ENCODE results near the gene PIGR. TPM values are rescaled to one million over a fixed set of nuclear protein-coding genes. Genes with fewer than 3 reads are reported as not detected.

Gene PIGR
- total and polyA plus RNA-seq, 10 of the 15 experiments (the other 5 are each of a cell fraction or from before 2014, with no cell fraction given), result 0.96 to 7.6 (median 1.8) TPM

- DNase-seq (ENCODE audit: low read depth, low spot score), result no peak
- Histone ChIP-seq H3K27me3 (replicated peaks in 1 of 2; ENCODE audit: control insufficient read depth in 2 of 2, insufficient read depth in 2 of 2, low read length in 1 of 2) (no peaks in the 10 kb centered on the region), H3K27ac (ENCODE audit: control insufficient read depth, insufficient read depth) (no peak overlapping the region), H3K4me2 (ENCODE audit: control insufficient read depth, insufficient read depth) (peak overlapping the region; percentile 20; the same call in 1 of the 2 replicates), H4K20me1 (ENCODE audit: control insufficient read depth, insufficient read depth) (no peaks in the 10 kb centered on the region), H3K9me3 (replicated peaks; ENCODE audit: control insufficient read depth, insufficient read depth, low read length) (peaks cover 4% of the 10 kb centered on the region; the same call in 2 of the 3 replicates), H3K4me3 (no peak overlapping the region), H3K4me1 (ENCODE audit: control insufficient read depth, insufficient read depth, low read length) (peaks cover 58% of the 10 kb centered on the region), H3K9ac (ENCODE audit: control insufficient read depth, insufficient read depth, low read length) (no peak overlapping the region), H2AFZ (ENCODE audit: control insufficient read depth, low read depth, low read length) (no peak overlapping the region), H3K79me2 (ENCODE audit: control insufficient read depth, insufficient read depth, low read length) (no peaks in the 10 kb centered on the region), H3K36me3 (ENCODE audit: control insufficient read depth in 2 of 2, insufficient read depth in 2 of 2, low read length in 1 of 2) (no peaks in the 10 kb centered on the region)
- in situ Hi-C loops (cut with MboI) (no loop called here), intact Hi-C loops (cut with micrococcal nuclease; ENCODE audit: unreplicated experiment) (no loop called here)
- FAIRE-seq, result no peak
- 74% methylated on average over 4 of the region's 4 CpGs for WGBS (ENCODE audit: insufficient coverage, insufficient replicate concordance, low lambda C conversion rate, missing lambda C conversion rate)
- ATAC-seq, result peak; percentile 12; the same call in 1 of the 3 replicates
- CTCF ChIA-PET, result interaction anchor here (0.6 to 9.4 kb wide), 13 partner anchors 11 to 143 kb away, joined by 3 to 61 read pairs (median 4); no protein-coding TSS in a partner anchor
- TF ChIP-seq KDM1A (IDR thresholded peaks at IDR 0.05; ENCODE audit: borderline replicate concordance) (no peak), ATF2 (IDR thresholded peaks at IDR 0.05; ENCODE audit: low read length) (no peak), RFX5 (IDR thresholded peaks at IDR 0.05; ENCODE audit: low read depth, low read length) (no peak), IRF3 (IDR thresholded peaks at IDR 0.05) (no peak), POU2F2 (IDR thresholded peaks at IDR 0.05; ENCODE audit: borderline replicate concordance, low read depth, low read length) (no peak), ZNF274 (IDR thresholded peaks at IDR 0.05; ENCODE audit: insufficient read depth, insufficient read length) (no peak), STAT1 (conservative IDR thresholded peaks at IDR 0.05) (no peak), MAX (IDR thresholded peaks at IDR 0.05; ENCODE audit: low read depth, low read length) (no peak), ATF7 (IDR thresholded peaks at IDR 0.05; ENCODE audit: low read depth) (no peak), RBBP5 (conservative IDR thresholded peaks at IDR 0.05) (no peak), NFYB (IDR thresholded peaks at IDR 0.05; ENCODE audit: insufficient read depth, low read depth, low read length) (no peak), RCOR1 (conservative IDR thresholded peaks at IDR 0.05; ENCODE audit: low read depth, low read length) (no peak), RUNX3 (IDR thresholded peaks at IDR 0.05; ENCODE audit: low read length) (no peak), IKZF1 (conservative IDR thresholded peaks at IDR 0.05) (no peak), MXI1 (IDR thresholded peaks at IDR 0.05; ENCODE audit: low read depth, low read length) (no peak), CEBPB (IDR thresholded peaks at IDR 0.05; ENCODE audit: borderline replicate concordance in 1 of 2, low read depth in 2 of 2, low read length in 2 of 2) (no peak), MEF2A (IDR thresholded peaks at IDR 0.05; ENCODE audit: insufficient read depth, low read depth, low read length) (no peak), CBX3 (IDR thresholded peaks at IDR 0.05; ENCODE audit: borderline replicate concordance, low read depth) (no peak), BMI1 (IDR thresholded peaks at IDR 0.05; ENCODE audit: borderline replicate concordance) (no peak), RAD51 (IDR thresholded peaks at IDR 0.05) (no peak)
- RAD21 ChIA-PET (ENCODE audit: unreplicated experiment), result interaction anchor here (0.8 to 2.6 kb wide), 8 partner anchors 11 to 40 kb away, joined by 3 to 9 read pairs (median 4); no protein-coding TSS in a partner anchor
- POLR2A ChIA-PET, result interaction anchor here (0.8 to 2.3 kb wide), 5 partner anchors 11 to 33 kb away, joined by 3 to 13 read pairs (median 3); no protein-coding TSS in a partner anchor
- no TSS peak for BruUV-seq (replicated peaks)
- SMC1A ChIA-PET (ENCODE audit: uncharacterized antibody, unreplicated experiment), result interaction anchor here (0.6 to 1.8 kb wide), 12 partner anchors 17 to 317 kb away, joined by 3 to 7 read pairs (median 4); partner anchors contain the start of genes DYRK3 and FCAMR
Observed at GRCh38 chr1:206952171-206952570, 5.9 kb upstream of the PIGR start.
